HG02610 (cell line): Measurements from ENCODE around the gene LMO1.
A peak's percentile ranks its signal among the peaks of the same experiment; 100 is the strongest.

Experiments used
- ATAC-seq: cut with Tn5 transposase; IDR thresholded peaks from one replicate; pipeline ENCODE4 v1.9.1; 2021; ENCODE audit warnings: mild to moderate bottlenecking, moderate library complexity; ENCODE audit not compliant: unreplicated experiment

LMO1 gene

DNA sequence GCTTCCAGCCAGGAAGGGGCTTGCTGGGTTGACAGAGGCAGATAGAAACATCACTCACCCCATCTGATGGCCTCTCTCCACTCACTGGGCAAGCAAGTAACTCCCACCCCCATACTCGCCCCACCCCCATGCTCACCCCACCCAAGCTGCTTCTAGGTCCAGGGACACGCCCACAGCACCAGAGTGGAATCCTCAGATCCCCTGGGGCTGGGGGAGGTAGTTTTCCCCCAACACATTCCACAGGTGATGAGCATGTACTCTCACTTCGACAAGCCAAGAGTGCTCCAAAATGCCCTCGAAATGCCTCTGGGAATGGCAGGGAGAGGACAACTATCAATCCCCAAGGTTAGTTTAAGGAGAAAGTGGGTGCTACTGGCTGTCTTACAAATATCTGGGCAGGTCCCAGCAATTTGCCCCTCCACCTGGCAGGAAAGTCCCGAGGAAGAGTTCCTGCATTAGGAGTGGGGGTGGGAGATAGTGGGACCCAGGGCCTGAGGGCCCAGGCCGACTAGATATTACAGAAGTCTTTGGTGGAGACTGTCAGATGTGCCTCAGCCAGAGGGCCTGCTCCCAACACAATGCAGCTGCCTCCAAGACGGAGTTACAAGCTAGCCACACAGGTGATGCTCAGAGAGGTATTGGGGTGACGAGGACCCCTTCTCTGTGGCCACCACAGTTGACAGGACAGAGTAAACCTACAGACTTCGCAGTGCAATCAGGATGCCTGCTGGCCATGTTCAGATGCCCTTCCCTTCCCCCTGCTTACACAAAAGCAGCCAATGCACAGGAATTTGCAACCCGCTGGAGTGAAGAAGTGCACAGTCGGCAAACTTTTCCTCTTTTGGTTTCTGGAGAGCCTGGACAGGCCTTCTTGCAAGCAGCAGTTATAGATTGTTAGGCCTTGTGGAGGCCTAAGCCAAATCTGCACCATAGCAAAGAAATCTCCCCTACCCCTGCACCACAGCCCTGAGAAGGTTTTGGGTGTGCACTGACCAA lies 2.9 kb upstream of the LMO1 start:
- ATAC-seq = no peak

GRCh38 chr11:8265681-8266241 lies 2.1 kb upstream of the LMO1 start:
- ATAC-seq = no peak

DNA sequence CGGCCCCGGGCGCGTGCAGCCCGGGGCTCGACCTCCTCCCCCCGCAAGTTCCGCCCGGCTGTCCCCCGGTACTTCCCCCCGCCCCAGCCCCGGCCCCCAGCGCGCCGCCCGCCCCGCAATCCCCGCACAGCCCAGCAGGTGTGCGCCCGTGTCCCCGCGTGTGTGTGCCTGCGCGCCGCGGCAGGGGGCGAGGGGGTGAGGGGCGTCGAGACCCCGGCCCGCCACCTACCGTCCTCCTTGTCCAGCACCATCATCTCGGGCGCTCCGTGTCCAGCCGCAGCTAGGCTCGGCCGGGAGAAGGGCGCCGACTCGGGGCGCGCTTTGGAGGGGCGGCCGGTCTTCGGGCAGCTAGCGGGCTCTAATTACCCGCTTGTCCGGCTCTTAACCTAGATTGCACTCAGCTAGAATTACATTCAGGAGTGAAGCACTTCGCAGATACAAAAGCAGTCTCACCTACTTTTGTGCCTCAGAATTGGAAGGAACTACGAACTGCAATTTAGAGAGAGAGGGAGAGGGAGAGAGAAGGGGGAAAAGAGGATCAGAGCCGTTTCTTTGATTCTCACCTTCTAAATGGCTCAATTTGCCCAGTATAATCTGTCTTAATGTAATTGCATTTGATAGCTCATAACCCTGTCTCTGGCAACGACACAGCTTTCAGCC lies 439 bp downstream of the LMO1 start:
- ATAC-seq = peak; percentile 1

- ATAC-seq = no peak
Observed at GRCh38 chr11:8262552-8263108, 1.0 kb downstream of the LMO1 start.

DNA sequence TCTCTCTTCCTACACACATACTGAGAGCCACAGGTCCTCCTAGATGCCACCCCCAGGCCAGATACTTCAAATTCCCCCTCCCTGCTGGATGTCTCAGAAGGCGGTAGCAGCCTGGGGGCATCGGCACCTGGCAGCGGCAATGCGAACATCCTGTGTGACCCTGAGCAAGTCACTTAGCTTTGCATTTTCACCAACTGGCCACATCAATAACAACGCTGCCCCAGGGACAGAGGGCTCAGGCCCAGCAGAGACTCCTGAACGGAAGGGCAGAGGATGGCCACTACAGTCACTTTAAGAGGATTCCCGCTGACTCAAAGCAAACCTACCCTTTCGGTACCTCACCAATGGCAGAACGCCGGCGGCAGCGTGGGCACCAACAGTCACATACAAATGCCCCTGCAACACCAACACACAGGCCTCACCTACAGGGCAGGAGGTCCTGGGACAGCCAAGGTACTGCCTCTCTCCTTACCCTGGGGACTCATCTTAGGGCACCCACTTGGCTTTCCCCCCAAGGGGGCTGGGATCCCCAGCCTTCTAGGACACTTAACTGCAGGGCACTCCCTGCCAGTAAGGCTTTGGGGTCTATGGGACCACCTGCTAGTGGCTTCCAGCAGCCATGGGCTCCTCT lies 1.6 kb downstream of the LMO1 start:
- ATAC-seq = no peak

DNA sequence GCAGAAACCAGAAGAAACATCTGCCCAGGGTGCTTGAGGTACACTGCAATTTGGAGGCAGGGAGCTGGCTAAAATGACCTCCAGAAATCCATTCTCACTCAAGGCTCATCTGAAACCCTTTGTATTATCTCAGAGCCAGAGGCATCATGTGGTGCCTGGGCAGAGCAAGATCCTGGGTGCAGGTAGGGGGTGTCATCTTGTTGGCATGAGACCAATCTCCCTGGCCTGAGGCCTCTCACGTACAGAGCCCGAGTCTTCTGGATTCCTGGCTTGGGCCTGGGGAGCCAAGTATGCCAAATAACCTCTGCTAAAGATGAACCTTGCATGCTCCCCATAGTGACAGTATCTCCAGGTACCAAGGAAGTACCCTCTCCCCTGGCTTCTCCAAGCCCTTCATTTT lies 2.4 kb downstream of the LMO1 start:
- ATAC-seq = no peak

GRCh38 chr11:8260202-8260966 lies 3.3 kb downstream of the LMO1 start:
- ATAC-seq = no peak

- ATAC-seq = no peak
Observed at GRCh38 chr11:8259306-8259959, 4.2 kb downstream of the LMO1 start.

DNA sequence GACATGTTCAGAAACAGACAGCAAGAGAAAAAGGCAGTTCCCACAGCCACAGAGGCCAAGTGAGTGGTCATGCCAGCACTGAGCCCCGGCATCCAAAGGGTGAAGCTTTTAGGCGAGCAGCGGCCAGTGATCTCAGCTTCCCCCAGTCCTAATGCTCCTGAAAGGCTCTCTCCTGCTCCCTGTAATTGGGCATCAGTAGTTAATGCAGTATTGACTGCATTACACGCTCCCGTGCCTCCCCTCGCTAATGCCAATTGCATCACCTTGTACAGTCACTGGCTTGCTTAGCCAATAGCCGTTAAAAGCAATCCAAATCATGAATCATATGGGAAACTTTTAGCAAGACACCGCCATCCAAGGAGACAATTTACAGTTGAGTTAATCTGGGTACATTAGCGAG lies 4.9 kb downstream of the LMO1 start:
- ATAC-seq = no peak

- ATAC-seq = no peak
Observed at GRCh38 chr11:8258289-8258688, 5.4 kb downstream of the LMO1 start.

DNA sequence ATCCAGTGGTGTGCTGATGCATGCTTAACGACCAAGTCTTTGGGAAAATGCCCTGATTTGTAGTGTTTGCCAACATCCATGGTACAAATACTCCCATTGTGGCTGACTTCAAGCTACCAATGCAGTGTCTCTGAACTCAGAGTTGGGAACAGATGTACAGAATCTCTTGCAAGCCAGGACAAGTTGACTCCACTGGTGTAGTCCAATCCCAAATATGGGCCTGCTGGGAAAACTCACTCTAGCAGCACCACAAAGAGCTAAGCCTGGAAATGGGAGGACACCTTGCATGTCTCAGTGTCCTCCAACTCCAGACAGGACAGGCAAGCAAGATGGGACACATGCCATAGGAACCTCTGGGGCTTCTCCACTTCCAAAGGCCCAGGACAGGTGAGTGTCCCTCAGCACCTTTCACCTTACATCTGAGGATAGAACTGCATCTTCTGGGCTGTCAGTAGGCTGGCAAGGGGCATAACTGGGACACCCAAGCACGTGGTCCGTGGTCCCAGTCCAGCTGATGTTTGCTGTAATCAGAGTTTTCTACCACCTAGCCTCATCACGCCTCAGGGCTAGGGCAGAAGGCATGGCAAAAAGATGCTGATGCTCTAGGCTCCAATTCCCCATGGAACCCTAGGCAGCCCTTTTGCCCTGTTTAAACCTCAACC lies 6.5 kb downstream of the LMO1 start:
- ATAC-seq = no peak

DNA sequence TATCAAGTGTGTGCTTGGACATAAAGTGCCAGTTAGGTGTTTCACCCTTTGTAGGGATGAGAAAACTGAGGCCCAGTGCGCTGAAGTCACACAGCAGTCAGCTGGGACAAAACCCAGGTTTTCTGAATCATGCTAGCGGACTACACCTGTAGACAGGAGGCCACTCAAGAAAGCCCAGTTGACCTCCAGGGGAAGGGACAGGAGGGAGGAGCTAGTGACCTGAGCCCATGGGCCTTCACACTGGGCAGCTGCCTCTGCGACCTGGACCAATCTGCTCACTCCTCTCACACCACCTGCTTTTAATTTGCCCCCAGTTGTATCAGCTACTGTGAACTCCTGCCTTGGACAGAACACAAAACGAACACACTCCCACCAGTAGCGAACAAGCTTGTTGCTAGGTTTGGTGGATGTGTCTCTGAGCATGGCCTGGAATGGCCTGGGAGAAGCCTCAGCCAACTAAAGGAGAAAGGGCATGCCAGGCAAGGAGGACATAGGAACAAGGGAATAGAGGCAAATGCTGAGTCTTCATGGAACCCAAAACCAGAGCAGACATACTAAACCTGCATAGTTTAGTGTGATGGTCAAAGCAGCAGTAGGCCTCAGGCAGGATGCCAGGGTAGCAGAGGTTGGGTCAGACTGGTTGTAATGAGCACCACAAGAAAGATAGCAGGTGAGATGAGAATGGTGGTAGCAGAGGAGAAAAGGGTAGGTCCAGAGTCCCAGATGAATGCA lies 7.2 kb downstream of the LMO1 start:
- no peak for ATAC-seq

DNA sequence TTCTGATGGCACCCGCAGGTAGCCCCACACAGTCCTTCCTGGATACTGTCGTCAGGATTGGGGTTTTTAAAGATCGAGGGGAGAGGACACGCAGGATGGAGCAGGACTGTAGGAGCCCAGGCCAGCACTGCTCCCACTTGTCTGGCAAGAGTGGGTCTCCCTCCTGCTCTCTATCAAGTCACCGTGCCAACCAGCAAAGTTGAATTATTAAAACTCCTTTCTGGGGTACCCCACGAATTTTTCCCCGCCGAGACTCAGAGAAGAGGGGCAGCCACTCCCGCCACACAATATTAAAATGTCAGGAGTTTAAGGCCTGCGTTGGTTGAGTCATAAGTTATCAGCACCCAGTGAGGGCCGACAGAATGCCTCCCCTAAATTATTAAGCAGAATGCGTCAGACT lies 10.1 kb downstream of the LMO1 start:
- no peak for ATAC-seq

GRCh38 chr11:8252946-8253345 lies 10.7 kb downstream of the LMO1 start:
- ATAC-seq = no peak

DNA sequence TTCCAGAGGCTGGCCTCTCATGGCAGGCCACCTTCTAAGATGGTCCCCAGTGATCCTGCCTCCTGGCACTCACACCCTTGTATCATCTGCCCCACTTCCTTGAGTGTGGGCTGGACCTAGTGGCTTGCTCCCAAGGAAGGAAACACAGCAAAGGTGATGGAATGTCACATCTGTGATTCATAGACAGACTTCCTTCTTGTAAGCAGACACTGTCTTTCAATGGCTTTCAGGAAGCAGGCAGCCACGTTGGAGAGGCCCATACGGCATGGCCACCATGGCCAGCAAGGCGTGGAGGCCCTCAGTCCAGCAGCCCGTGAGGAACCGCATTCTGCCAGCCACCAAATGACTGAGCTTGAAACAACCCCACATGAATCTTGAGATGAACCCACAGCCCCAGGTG lies 11.3 kb downstream of the LMO1 start:
- no peak for ATAC-seq

DNA sequence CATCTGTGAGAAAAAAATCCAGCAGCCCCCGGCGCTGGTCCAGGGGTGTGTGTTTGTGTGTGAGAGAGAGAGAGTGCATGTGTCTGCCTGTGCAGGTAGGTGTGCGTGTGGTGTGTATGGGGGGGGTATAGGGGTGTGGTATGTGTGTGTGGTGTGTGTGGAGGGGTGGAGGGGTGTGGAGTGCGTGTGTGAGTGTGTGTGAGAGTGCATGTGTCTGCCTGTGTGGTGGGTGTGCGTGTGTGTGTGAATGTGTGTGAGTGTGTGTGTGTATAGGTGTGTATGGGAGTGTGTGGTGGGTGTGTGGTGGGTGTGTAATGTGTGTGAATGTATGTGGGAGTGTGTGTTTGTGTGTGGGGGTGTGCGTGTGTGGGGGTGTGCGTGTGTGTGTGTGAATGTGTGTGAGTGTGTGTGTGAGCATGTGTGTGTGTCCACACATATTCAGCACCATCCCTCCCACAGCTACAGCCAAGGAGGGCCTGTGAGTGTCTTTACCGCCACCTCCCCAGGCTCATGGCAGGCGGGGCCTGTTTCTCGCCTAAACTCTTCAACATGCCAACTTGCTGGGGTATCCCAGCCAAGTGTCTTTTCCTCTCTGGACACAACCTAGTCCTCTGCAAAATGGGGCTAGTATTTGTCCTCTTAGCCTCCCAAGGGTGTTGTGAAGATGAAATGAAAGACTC lies 11.9 kb downstream of the LMO1 start:
- ATAC-seq = no peak

DNA sequence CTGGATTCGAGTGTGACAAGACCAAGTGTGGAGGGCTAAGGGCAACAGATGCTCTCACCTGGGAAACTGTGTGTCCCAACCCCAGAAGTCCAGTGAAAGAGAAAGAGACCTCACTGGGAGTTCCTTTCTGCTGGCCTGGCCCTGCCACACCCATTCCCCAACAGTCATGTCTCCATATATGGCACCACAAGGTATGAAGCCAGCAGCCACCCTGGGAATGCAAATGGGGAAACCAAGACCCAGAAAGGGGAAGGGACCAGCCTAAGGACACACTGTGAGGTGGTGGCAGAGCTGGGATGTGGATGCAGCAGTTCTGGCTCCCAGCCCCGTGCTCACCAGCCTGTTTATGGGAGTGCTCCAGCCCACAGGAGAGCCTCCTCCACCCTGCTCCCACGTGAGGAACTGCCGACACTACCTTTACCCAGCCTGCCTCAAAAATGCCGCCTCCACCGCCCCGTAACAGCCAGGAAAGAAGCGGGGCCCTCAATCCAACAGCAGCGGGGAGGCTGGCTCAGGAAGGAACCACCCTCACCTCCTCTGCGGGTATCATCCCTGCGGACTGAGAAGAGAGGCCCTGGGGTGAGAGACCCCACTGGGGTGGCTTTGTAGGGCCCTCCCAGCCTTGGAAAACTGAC lies 12.6 kb downstream of the LMO1 start:
- ATAC-seq = no peak

- no peak for ATAC-seq
Observed at GRCh38 chr11:8250434-8250833, 13.2 kb downstream of the LMO1 start.
